ENCODE results near the gene ZBTB7B. TPM values are rescaled to one million over a fixed set of nuclear protein-coding genes. Genes with fewer than 3 reads are reported as not detected.

ZBTB7B gene
- total and polyA plus RNA-seq, 9 of the 15 experiments (the other 6 are each of a cell fraction or from before 2014, with no cell fraction given), result 0.04 to 46.5 (median 15.2) TPM

DNA sequence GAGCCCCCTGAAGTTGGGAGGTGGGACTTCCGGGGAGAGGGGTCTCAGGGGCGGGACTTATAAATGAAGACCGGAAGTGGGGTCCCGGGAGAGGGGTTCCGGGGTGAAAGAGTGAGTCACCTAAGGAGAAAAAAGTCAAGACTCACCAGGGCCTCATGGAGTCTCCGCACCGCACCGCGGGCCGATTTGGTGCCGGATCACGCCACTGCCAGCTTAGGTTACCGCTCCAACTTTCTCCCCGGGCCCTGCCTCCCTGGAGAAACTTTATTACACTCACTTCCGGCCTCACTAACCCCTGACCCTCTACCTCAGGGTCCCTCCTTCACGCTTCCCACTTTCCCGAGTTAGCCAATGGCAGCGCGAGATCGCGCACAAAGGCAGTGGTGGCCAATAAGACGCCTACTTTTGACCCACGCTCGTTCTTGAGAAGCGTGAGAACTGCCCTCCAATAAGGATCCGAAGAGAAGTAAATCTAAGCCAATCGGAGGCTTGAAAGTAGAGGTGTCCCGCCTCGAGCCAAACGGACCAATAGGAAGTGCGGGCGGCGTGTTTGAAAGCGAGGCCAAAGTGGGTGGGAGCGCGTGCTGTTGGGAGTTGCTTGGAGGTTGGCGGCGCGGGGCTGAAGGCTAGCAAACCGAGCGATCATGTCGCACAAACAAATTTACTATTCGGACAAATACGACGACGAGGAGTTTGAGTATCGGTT is 28.3 kb upstream of the ZBTB7B start, which contains the start of gene CKS1B (continued):
- TF ChIP-seq ZBTB26 (CRISPR knock-in tag; IDR thresholded peaks at IDR 0.05) (peak; percentile 76; the same call in 1 of the 2 replicates), POLR2H (tag; IDR thresholded peaks at IDR 0.05; ENCODE audit: low read depth) (peak; percentile 90), FOXK1 (CRISPR knock-in tag; IDR thresholded peaks at IDR 0.05; ENCODE audit: borderline replicate concordance) (0 out of 2 replicates have a peak, but pooled peaks have one; percentile 67), TBP (optimal IDR thresholded peaks at IDR 0.05; ENCODE audit: low read depth, low read length) (peak; percentile 18), RBBP5 (IDR thresholded peaks at IDR 0.05; ENCODE audit: borderline replicate concordance, insufficient read depth, low read length, poor library complexity, severe bottlenecking) (peak; percentile 29), RBFOX2 (IDR thresholded peaks at IDR 0.05; ENCODE audit: low read depth, low read length) (peak; percentile 97), CHD1 (IDR thresholded peaks at IDR 0.05; ENCODE audit: low read length) (peak; percentile 86), SP1 (CRISPR knock-in tag; IDR thresholded peaks at IDR 0.05) (peak; percentile 72), DPF2 (IDR thresholded peaks at IDR 0.05) (peak; percentile 51; the same call in 1 of the 2 replicates), FUS (optimal IDR thresholded peaks at IDR 0.05; ENCODE audit: low read depth, low read length) (no peak), AFF1 (IDR thresholded peaks at IDR 0.05; ENCODE audit: low read depth in 1 of 2, partially characterized antibody in 2 of 2) (peak in 1 of 2 experiments; percentile 48), NR2C1 (IDR thresholded peaks at IDR 0.05) (peak; percentile 98), NR2C1 (tag; IDR thresholded peaks at IDR 0.05) (peak; percentile 98), EZH2 (IDR thresholded peaks at IDR 0.05; ENCODE audit: borderline replicate concordance, low read depth, low read length) (no peak), FOXK2 (conservative IDR thresholded peaks at IDR 0.05 in 1 of 2, IDR thresholded peaks at IDR 0.05 in 1 of 2; ENCODE audit: low read depth in 2 of 2) (peak; percentile 90; a peak in 1 of 4 replicates), ZNF311 (CRISPR knock-in tag; IDR thresholded peaks at IDR 0.05) (no peak), TFAM (CRISPR knock-in tag; conservative IDR thresholded peaks at IDR 0.05) (no peak)
- TF ChIP-seq, protein P1, sequence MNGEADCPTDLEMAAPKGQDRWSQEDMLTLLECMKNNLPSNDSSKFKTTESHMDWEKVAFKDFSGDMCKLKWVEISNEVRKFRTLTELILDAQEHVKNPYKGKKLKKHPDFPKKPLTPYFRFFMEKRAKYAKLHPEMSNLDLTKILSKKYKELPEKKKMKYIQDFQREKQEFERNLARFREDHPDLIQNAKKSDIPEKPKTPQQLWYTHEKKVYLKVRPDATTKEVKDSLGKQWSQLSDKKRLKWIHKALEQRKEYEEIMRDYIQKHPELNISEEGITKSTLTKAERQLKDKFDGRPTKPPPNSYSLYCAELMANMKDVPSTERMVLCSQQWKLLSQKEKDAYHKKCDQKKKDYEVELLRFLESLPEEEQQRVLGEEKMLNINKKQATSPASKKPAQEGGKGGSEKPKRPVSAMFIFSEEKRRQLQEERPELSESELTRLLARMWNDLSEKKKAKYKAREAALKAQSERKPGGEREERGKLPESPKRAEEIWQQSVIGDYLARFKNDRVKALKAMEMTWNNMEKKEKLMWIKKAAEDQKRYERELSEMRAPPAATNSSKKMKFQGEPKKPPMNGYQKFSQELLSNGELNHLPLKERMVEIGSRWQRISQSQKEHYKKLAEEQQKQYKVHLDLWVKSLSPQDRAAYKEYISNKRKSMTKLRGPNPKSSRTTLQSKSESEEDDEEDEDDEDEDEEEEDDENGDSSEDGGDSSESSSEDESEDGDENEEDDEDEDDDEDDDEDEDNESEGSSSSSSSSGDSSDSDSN (IDR thresholded peaks at IDR 0.05; ENCODE audit: borderline replicate concordance in 1 of 2, low read depth in 2 of 2, low read length in 2 of 2), result no peak

Data from K562 (cell line).